ENCODE data around the gene DIRAS2.

DIRAS2 gene

GRCh38 chr9:90612957-90613356, 29.7 kb downstream of the DIRAS2 start:
- no peak overlapping the region for H3K4me3 ChIP-seq (replicated peaks; ENCODE audit: low read depth, low read length)
- TF ChIP-seq, protein P1, sequence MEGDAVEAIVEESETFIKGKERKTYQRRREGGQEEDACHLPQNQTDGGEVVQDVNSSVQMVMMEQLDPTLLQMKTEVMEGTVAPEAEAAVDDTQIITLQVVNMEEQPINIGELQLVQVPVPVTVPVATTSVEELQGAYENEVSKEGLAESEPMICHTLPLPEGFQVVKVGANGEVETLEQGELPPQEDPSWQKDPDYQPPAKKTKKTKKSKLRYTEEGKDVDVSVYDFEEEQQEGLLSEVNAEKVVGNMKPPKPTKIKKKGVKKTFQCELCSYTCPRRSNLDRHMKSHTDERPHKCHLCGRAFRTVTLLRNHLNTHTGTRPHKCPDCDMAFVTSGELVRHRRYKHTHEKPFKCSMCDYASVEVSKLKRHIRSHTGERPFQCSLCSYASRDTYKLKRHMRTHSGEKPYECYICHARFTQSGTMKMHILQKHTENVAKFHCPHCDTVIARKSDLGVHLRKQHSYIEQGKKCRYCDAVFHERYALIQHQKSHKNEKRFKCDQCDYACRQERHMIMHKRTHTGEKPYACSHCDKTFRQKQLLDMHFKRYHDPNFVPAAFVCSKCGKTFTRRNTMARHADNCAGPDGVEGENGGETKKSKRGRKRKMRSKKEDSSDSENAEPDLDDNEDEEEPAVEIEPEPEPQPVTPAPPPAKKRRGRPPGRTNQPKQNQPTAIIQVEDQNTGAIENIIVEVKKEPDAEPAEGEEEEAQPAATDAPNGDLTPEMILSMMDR (IDR thresholded peaks at IDR 0.05; ENCODE audit: insufficient read depth, low read length, poor library complexity, severe bottlenecking) = peak; percentile 3
- H3K36me3 ChIP-seq (ENCODE audit: control insufficient read depth, insufficient read depth, low read length) = no peaks in the 10 kb centered on the region
- DNase-seq (ENCODE audit: extremely low read depth, insufficient read length) = no peak
- H3K27me3 ChIP-seq (replicated peaks; ENCODE audit: control insufficient read depth, insufficient read depth, low read length) = no peaks in the 10 kb centered on the region

GRCh38 chr9:90611568-90611967, 31.1 kb downstream of the DIRAS2 start:
- TF ChIP-seq, protein P1 (IDR thresholded peaks at IDR 0.05; ENCODE audit: insufficient read depth, low read length, poor library complexity, severe bottlenecking) = no peak
- Histone ChIP-seq H3K4me3 (replicated peaks; ENCODE audit: low read depth, low read length) (no peak overlapping the region), H3K36me3 (ENCODE audit: control insufficient read depth, insufficient read depth, low read length) (no peaks in the 10 kb centered on the region), H3K27me3 (replicated peaks; ENCODE audit: control insufficient read depth, insufficient read depth, low read length) (no peaks in the 10 kb centered on the region; the same call in 1 of the 2 replicates)
- no peak for DNase-seq (ENCODE audit: extremely low read depth, insufficient read length)

DNA sequence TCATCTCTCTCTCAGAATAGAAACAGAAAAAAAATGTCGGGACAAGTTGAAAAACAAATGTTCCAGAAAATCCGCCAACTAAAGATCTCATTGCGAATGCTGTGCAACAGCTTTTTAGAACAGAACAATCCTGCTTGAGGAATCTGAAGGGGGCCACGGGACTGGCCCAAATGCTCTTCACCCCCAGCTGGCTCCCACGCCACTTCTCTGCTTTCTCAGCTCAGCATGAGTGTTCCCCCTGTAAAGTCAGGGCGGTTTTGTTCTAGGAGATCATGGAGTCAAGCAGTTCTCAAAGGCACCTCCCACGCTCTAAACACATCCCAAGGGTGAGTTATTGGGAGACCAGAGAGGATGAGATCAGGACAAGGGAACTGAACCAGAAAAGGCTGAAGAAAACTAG, 31.5 kb downstream of the DIRAS2 start:
- Histone ChIP-seq H3K27me3 (replicated peaks; ENCODE audit: control insufficient read depth, insufficient read depth, low read length) (no peaks in the 10 kb centered on the region; the same call in 1 of the 2 replicates), H3K36me3 (ENCODE audit: control insufficient read depth, insufficient read depth, low read length) (no peaks in the 10 kb centered on the region), H3K4me3 (replicated peaks; ENCODE audit: low read depth, low read length) (no peak overlapping the region)
- no peak for DNase-seq (ENCODE audit: extremely low read depth, insufficient read length)
- TF ChIP-seq, protein P1 (IDR thresholded peaks at IDR 0.05; ENCODE audit: insufficient read depth, low read length, poor library complexity, severe bottlenecking) = no peak

- no peaks in the 10 kb centered on the region for H3K36me3 ChIP-seq (ENCODE audit: control insufficient read depth, insufficient read depth, low read length)
- DNase-seq (ENCODE audit: extremely low read depth, insufficient read length) = no peak
- H3K27me3 ChIP-seq (replicated peaks; ENCODE audit: control insufficient read depth, insufficient read depth, low read length) = no peaks in the 10 kb centered on the region; the same call in 1 of the 2 replicates
- TF ChIP-seq, protein P1 (IDR thresholded peaks at IDR 0.05; ENCODE audit: insufficient read depth, low read length, poor library complexity, severe bottlenecking) = no peak
- no peak overlapping the region for H3K4me3 ChIP-seq (replicated peaks; ENCODE audit: low read depth, low read length)
Measured at GRCh38 chr9:90607701-90608516, 34.7 kb downstream of the DIRAS2 start.

DNA sequence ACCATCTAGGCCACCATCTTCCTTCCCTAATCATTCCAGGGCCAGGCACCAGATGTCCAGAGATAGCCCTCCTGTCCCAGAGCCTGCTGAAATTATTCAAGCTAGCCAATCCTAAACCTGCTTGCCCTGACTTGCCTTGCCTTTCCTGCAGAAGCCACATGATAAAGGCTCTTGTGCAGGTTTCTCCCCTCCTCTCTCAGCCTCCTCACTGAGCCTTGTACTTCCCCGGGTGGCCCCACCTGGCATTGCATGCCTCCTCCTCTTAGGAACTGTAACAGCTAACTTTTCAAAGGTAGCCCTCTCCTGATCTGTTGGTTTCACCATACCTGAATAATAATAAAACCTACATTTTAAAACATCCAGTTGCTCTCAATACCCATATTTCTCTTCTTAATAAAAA, 42.6 kb downstream of the DIRAS2 start:
- no peak for DNase-seq (ENCODE audit: extremely low read depth, insufficient read length)
- no peaks in the 10 kb centered on the region for H3K36me3 ChIP-seq (ENCODE audit: control insufficient read depth, insufficient read depth, low read length)
- no peaks in the 10 kb centered on the region; the same call in 1 of the 2 replicates for H3K27me3 ChIP-seq (replicated peaks; ENCODE audit: control insufficient read depth, insufficient read depth, low read length)
- TF ChIP-seq, protein P1 (IDR thresholded peaks at IDR 0.05; ENCODE audit: insufficient read depth, low read length, poor library complexity, severe bottlenecking) = peak; percentile 7
- H3K4me3 ChIP-seq (replicated peaks; ENCODE audit: low read depth, low read length) = no peak overlapping the region

Data from GM06990 (cell line).